Measurements from ENCODE around the gene OPRD1. TPM values are rescaled to one million over a fixed set of nuclear protein-coding genes. Genes with fewer than 3 reads are reported as not detected.

OPRD1 gene
- total and polyA plus RNA-seq, 3 donors from 2014 or later: 0.18 to 0.74 (median 0.63) TPM

- no peak for DNase-seq
- Histone ChIP-seq H3K4me1 (no peaks in the 10 kb centered on the region), H3K27ac (no peak overlapping the region), H3K27me3 (no peaks in the 10 kb centered on the region), H3K4me3 (no peak overlapping the region), H3K36me3 (ENCODE audit: low read depth, missing control alignments) (no peaks in the 10 kb centered on the region), H3K9me3 (no peaks in the 10 kb centered on the region)
- intact Hi-C loops (cut with DNase I; ENCODE audit: low total_unique reads): no loop called here
- no peak for TF ChIP-seq CTCF (IDR thresholded peaks at IDR 0.05)
- TF ChIP-seq POLR2A (IDR thresholded peaks at IDR 0.05): no peak
- WGBS, 2 donors: 82 to 93% methylated on average over 2 of the region's 2 CpGs
Observed at GRCh38 chr1:28917757-28918118, 105.8 kb downstream of the OPRD1 start.

Small RNAs within 50 kb of the gene (small RNA-seq; reads per million reads assigned to genes)
- gene RF00019: 0 reads per million in 2 donors

Other genes with a start within 250 kb of the OPRD1 start
- gene RAB42, start 219.9 kb upstream of the OPRD1 start, total RNA-seq: 1 to 10 TPM; 1.8 to 5.4 TPM
- 4.6 TPM for gene RAB42, start 219.9 kb upstream of the OPRD1 start, polyA plus RNA-seq (ENCODE audit: insufficient read depth, low read depth, low replicate concordance)
- gene TAF12, start 169.1 kb upstream of the OPRD1 start, total RNA-seq: 10 to 100 TPM; 25.7 to 37.3 TPM
- gene TAF12, start 169.1 kb upstream of the OPRD1 start, polyA plus RNA-seq (ENCODE audit: insufficient read depth, low read depth, low replicate concordance): 41.1 TPM
- not detected for gene RNU11, start 163.6 kb upstream of the OPRD1 start, total RNA-seq
- not detected for gene RNU11, start 163.6 kb upstream of the OPRD1 start, polyA plus RNA-seq (ENCODE audit: insufficient read depth, low read depth, low replicate concordance)
- gene GMEB1, start 143.4 kb upstream of the OPRD1 start, total RNA-seq: 10 to 100 TPM; 16.6 to 17.2 TPM
- 12.6 TPM for gene GMEB1, start 143.4 kb upstream of the OPRD1 start, polyA plus RNA-seq (ENCODE audit: insufficient read depth, low read depth, low replicate concordance)
- 10 to 100 TPM; 69.6 to 89.4 TPM for gene YTHDF2, start 75.2 kb upstream of the OPRD1 start, total RNA-seq
- 63.3 TPM for gene YTHDF2, start 75.2 kb upstream of the OPRD1 start, polyA plus RNA-seq (ENCODE audit: insufficient read depth, low read depth, low replicate concordance)
- gene EPB41, start 102.4 kb downstream of the OPRD1 start, total RNA-seq: 10 to 100 TPM; 46.6 to 66.5 TPM
- gene EPB41, start 102.4 kb downstream of the OPRD1 start, polyA plus RNA-seq (ENCODE audit: insufficient read depth, low read depth, low replicate concordance): 23.5 TPM

All from testis (tissue), 3 donors.